NCI-H82 treated with DMSO at 0.1 percent for 48 hours (cell line): ENCODE measurements around the gene HIF1A.
"Not testable (repeated sequence)": the region's sequence is repeated elsewhere in the genome, so short reads cannot be mapped to it uniquely, and the experiment has no call there.

Experiments
- DNase-seq: peaks from one replicate; lab custom pipeline; 2025; ENCODE audit not compliant: unreplicated experiment; lab: John Stamatoyannopoulos, UW

HIF1A gene

DNA sequence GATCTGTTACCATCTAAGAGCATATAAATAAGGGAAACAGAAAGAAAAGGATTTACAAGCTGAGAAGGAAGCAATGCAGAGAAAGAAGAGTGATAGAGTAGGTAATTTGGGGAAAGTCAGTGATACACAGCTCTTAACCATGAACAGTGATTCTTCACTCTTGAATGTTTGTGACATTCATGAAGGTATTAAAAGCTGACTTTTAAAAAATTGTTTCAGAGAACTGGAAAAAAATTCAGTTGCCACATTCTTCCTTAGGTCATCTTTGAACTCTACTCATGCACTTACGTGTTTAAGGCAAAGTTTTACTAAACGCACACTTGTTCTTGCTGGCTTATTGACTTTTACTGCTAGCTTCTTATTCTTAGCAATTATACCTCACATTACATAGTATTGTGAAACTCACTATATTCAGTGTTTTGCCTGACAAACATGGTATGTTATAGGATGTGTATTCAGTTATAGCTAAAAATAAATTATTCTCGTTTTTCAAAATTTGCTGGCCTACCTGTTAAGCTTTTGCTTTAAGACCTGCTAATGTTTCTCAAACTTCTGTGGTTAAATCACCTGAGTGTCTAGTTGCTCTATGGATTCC, 10.9 kb downstream of the HIF1A start:
- no peak for DNase-seq

DNA sequence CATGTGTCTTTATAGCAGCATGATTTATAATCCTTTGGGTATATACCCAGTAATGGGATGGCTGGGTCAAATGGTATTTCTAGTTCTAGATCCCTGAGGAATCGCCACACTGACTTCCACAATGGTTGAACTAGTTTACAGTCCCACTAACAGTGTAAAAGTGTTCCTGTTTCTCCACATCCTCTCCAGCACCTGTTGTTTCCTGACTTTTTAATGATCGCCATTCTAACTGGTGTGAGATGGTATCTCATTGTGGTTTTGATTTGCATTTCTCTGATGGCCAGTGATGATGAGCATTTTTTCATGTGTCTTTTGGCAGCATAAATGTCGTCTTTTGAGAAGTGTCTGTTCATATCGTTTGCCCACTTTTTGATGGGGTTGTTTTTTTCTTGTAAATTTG, 12.5 kb downstream of the HIF1A start:
- not testable (repeated sequence) for DNase-seq

DNA sequence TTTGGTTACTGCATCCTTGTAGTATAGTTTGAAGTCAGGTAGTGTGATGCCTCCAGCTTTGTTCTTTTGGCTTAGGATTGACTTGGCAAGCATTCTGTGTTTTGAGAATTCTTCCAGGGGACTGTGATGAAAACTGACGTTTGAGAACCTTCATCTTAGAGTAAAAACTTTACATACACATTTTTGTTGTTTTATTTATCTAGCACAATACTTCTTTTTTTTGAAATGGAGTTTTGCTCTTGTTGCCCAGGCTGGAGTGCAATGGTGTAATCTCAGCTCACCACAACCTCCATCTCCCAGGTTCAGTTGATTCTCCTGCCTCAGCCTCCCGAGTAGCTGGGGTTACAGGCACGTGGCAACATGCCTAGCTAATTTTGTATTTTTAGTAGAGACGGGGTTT, 13.4 kb downstream of the HIF1A start:
- not testable (repeated sequence) for DNase-seq

DNA sequence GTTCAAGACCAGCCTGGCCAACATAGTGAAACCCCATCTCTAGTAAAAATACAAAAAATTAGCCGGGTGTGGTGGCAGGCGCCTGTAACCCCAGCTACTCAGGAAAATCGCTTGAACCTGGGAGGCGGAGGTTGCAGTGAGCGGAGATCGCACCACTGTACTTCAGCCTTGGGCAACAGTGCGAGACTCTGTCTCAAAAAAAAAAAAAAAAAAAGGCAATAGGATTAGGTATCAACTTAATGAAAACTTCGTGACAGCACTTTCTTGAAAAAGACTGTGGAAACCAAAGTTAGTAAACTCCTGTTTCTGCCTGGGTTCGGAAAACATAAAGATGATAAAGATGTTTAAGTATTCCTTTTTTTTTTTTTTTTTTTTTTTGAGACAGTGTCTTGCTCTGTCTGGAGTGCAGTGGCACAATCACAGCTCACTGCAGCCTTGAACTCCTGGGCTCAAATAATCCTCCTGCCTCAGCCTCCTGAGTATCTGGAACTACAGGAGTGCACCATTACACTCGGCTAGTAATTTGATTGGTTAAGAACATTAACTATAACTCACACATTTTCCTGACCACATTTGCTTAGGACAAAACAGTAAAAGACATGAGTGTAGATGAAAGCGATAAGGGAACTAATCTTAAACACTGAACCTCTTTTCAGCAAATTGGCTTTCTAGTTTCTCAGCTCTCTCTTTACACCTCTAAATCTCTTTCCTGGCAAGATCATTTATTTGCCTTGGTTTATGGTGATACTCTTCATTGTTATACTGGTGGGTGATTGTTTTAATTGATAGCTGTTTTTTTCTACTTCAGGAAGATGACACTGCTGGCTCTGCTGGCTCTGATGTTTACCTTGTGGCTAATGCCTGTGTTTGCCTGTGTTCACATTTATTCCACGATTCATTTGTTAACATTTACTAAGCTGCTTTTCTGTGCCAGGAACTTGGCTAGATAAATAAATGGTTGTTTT, 15.8 kb downstream of the HIF1A start:
- DNase-seq: no peak

DNA sequence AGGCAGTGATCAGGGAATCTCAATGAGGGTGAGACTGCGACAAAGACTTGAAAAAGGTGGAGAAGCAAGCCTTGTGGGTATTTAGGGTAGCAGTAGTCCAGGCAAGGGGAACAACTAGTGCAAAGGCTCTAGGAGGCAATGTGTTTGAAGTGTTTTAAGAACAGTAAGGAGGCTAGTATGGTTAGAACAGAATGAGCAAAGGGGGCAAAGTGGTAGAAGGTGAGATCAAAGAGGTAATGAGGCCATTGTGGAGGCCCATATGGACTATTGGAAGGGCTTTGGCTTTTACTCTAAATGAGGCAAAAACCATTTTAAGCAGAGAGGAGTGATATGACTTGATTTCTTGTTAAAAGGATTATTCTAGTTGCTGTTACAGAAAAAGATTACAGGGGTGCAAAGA, 16.8 kb downstream of the HIF1A start:
- no peak for DNase-seq

DNA sequence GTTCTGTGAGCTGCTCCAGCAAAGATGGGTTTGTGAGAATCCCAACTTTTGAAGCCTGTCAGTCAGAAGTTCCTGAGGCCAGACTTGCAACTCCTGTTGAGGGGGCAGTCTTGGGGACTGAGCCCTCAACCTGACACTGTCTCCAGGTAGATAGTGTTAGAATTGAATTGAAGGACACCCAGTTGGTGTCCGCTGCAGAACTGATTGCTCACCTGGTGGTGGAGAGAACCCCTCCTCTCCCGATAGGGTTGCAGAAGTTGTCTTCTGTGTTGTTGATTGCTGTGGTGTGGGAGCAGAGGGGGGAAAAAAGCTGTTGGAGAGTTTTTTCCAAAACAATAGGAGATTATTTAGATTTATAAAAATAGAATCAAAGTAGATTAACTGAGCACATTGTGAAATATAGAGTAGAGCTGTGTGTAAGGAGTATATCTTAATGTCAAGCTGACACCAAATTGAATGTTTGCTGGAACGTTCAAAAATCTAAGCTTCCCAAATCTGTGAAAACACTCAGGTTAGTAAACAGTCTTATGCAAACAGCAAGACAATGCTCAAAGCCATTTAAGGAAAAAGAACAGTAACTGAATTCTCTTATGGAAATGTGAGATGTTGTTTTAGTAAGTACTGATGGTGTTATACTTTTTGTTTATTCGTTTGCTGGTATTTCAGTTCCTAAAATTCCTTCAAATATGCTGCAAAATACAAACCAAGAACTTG, 18.6 kb downstream of the HIF1A start:
- no peak for DNase-seq

DNA sequence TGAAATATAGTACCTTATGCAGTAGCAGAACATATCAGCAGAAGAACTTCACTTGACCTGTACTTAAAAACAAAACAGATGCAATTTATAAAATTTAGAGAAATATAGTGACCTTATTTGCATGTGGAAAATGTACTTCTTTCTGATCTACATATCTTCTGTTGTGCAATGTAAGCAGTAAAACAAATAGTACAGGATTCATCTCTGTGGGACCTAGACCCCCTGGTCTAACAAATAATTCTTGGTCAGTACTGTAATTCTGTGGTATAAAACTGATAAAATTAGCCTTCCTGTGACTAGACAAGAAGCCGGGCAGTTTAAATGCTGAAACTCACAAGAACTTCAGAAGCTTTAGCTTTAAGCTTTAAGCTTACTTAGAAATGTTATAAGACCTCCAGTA, 21.6 kb downstream of the HIF1A start:
- DNase-seq: no peak

DNA sequence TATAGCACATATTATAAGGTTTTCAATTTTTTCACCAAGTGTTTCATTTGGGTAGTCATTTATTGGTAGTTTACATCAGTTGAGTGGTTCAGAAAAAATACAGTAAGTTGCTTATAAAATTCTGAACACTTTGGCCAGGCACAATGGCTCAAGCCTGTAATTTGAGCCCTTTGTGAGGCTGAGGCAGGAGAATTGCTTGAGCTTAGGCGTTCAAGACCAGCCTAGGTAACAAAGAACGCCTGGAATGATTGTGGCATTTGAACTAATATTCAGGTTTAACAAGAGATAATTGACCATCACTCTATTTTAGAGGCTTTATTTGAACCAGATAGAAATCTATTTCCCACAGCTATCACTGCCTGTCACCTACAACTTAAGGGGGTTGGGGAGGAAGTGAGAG, 22.7 kb downstream of the HIF1A start:
- no peak for DNase-seq

DNA sequence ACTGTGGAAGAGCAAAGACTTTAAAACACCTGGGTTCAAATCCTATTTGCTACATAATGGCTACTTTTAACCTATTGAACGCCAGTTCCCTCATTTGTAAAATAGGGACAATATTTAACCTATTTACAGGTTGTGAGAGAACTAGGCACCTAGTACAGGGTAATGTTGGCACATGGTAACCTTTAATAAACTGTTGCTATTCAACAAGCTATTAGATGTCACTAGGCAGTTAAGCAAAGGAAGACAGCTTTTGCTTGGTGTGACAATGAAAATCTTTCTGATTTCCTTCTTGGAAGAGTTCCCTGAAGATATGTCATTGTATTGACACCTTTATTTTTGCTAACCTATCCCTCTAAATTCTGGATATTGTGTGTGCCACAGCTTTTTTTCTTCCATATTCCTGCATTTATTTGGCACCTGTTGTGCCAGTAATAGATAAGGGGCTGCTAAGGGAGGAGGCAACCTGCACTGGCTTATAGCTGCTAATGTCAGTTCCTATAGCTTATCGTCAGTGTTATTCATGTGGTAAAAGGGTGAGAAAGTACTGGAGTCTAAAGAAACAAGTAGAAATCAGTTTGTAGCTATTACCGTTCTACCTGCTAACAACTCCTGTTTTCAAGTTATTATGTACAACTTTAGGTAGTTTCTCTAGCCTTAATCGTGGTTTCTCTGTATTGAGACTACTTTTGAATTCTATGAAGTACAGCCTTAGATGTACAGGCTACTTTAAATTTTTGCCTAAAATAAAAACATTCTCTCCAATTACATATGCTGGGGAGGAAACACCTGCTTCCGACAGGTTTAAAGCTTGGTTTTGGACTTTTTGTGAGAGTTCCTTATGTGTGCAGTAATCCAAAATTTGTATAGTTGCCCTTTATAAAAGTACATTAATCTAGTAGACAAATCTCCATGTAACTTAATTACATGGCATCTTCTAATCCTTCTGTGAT, 24.3 kb downstream of the HIF1A start:
- no peak for DNase-seq

DNA sequence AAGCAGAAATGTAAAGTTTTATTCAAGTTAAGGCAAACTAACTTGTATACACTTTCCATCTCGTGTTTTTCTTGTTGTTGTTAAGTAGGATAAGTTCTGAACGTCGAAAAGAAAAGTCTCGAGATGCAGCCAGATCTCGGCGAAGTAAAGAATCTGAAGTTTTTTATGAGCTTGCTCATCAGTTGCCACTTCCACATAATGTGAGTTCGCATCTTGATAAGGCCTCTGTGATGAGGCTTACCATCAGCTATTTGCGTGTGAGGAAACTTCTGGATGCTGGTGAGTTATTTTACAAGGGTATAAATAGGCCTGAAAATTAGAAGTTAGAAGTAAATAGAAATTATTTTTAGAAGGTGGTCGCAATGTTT, 25.0 kb downstream of the HIF1A start:
- no peak for DNase-seq

DNA sequence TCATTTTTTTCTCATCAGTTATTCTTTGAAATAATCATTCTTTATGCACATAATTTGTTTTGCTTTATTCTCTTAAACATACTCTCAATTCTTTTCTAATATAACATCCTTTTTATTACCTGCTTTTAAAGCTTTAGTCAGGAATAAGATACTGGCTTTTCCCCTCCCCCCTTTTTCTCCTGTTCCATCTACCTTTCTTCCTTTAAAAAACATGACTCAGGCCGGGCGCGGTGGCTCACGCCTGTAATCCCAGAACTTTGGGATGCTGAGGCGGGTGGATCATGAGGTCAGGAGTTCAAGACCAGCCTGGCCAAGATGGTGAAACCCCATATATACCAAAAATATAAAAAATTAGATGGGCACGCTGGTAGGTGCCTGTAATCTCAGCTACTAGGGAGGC, 25.4 kb downstream of the HIF1A start:
- DNase-seq: no peak

DNA sequence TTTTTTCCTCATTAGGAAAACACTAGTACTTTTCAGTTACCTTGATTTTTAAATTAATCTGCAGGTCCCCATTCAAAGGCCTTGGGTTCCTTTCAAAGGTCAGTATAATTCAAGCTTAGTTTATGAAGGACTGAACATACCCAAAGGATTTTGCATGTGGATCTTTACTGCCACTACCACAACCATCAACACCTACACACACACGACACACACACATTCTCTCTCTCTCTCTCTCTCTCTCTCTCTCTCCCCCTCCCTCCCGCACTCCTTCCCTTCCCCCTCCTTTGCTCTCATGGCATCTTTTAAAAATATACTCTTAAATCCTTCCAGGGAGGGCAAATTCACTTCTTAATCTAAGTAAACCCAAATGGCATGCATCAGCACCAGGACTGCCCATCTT, 28.8 kb downstream of the HIF1A start:
- DNase-seq: no peak

DNA sequence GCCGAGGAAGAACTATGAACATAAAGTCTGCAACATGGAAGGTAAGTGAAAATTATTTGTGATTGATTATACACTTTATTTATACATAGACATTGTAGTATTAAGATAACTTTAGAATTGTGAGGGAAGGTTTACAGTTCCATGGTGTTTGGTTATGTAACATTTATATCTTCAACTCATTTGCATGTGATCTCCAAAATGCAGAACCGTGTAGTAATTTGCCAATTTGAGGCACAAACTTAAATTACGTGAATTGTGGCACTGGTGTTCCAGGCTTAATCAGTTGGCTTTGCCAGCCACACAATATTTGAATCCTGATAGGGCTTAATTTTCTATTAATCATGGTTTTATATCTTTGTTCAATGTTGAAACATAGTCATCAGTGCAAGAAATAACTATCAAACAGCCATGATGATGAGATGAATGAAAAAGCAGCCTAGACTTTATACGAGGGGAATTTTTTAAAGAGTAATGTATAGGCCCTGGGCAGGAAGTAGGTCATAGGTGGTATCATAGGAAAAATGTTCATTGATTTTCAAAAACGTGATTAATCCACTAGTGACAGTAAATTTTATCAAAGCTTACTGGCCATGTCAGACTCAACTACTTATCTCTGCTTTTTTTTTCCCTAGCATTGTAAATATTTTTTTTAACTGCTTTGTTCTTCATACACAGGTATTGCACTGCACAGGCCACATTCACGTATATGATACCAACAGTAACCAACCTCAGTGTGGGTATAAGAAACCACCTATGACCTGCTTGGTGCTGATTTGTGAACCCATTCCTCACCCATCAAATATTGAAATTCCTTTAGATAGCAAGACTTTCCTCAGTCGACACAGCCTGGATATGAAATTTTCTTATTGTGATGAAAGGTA, 31.7 kb downstream of the HIF1A start:
- DNase-seq: no peak

DNA sequence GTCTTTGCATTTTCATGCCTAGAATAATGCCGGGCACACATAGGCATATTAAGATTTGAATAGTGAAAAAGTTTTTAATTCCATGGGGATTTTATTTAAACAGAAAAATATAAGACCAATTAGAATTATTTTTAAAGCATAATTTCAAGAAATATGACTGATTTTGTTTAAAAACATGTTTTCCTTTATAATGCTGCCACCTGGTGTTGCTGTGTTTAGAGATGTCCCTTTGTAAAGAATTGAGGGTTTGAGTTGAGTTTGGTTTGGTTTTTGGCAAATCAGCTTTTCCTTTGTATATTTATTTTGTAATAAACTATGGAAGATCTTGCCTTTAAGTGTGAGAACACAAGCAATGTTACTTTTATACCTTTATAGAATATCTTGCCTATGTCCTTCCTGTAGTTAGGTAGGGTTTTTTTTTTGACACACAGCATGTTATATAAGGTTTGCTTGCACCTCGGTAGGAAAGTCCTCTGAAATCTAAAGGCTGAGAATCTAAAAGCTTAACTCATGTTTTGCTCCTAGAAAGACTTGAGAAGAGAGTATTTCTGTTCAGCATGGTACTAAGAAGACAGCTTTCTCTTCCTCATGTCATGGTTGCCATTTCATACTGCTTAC, 35.6 kb downstream of the HIF1A start:
- no peak for DNase-seq

DNA sequence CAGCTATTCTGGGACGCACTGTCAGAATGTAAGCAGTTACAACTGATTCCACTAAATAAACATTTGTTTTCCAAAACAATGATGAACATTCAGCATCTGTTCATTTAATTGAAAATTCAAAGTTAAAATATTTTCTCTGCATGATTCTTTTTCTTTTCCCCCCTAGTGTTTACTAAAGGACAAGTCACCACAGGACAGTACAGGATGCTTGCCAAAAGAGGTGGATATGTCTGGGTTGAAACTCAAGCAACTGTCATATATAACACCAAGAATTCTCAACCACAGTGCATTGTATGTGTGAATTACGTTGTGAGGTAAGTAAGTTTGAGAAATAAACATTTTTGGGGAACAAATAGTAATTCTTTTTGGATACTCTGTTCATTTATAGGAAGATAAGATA, 38.7 kb downstream of the HIF1A start:
- DNase-seq: no peak

DNA sequence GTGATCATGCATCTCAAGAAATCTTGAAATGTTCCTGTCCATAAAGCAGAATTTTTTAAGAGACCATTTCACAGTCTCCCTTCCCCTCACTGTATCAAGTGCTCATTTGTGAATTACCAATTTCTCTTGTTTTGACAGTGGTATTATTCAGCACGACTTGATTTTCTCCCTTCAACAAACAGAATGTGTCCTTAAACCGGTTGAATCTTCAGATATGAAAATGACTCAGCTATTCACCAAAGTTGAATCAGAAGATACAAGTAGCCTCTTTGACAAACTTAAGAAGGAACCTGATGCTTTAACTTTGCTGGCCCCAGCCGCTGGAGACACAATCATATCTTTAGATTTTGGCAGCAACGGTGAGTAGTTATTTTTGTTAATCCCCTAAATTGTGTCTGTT, 41.4 kb downstream of the HIF1A start:
- no peak for DNase-seq

DNA sequence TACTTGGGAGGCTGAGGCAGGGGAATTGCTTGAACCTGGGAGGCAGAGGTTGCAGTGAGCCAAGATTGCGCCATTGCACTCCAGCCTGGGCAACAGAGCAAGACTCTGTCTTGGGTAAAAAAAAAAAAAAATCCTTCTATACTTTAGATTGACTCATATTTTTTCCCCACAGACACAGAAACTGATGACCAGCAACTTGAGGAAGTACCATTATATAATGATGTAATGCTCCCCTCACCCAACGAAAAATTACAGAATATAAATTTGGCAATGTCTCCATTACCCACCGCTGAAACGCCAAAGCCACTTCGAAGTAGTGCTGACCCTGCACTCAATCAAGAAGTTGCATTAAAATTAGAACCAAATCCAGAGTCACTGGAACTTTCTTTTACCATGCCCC, 42.6 kb downstream of the HIF1A start:
- no peak for DNase-seq

DNA sequence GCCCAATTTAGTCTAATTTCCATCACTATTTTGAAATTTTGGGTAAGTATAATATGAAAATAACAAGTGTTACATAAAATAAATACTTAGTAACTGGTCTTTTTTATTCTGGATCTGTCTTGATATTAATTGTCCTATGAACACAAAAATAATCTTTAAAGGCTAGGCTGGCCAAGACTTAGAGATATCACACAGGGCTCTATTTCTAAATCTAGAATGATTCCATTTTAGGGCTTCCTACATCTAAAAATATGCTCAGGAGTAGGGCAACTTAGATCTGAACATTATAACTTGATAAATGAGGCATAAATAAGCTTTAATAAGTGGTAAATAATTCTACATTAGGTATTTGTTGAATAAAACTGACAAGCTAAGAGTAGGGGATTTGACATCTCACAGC, 43.8 kb downstream of the HIF1A start:
- DNase-seq: no peak

DNA sequence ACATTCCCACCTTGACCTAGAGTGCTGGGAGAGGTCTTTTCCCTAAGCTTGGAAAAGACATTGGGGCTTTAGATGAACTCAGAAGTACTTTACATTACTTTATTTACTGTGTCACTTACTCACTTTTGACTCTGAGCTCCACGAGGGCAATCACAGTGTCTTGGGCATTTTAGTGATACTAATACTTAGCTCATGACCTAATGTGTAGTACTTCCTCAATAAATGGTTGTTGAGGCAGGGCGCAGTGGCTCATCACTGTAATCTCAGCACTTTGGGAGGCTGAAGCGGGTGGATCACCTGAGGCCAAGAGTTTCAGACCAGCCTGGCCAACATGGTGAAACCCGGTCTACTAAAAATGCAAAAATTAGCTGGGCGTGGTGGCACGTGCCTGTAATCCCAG, 47.1 kb downstream of the HIF1A start:
- no peak for DNase-seq

DNA sequence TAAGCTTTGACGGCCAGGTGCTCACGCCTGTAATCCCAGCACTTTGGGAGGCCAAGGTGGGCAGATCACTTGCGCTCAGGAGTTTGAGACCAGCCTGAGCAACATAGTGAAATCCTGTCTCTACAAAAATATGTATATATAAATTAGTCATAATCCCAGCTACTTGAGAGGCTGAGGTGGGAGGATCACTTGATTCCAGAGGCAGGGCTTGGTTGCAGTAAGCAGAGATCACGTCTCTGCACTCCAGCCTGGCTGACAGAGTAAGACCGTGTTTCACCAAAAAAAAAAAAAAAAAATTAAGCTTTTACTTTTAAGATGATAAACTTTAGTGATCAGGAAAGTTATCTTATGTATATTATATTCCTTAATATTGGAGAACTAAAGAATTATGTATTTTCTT, 48.9 kb downstream of the HIF1A start:
- DNase-seq: no peak
